Measurements from ENCODE around the gene HRAS.
A peak's percentile ranks its signal among the peaks of the same experiment; 100 is the strongest.

Gene HRAS

DNA sequence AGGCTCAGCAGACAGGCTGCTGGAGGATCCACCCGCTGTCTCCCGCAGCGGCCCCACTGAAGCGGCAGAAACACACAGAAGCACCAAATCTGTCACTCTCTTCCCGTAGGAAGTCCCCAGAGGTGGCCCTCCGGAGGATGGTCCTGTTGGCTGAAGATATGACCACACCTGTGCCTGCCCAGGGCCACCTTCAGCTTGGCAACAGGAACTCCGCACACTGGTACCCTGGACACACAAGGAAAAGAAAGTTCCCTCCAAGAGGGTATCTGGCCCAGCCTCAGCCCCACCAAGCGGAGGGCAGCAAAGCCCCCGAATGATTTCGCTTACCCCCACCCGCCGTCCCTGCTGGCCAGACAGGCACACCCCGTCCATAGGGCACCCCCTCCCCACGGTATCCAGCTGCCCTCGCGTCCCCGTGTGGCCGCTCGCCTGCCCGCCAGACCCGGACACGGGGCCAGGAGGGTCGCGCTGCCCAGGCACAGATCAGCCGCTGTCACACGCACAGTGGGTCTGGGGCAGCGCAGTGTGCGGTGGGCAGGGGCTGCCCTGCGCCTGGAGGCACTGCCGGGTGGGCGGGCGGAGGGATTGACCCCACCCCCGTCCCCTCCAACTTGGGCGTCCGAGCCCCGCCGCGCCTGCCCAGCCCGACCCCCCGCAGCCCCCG lies 32.4 kb upstream of the HRAS start:
- DNase-seq (ENCODE audit: low spot score): no peak

DNA sequence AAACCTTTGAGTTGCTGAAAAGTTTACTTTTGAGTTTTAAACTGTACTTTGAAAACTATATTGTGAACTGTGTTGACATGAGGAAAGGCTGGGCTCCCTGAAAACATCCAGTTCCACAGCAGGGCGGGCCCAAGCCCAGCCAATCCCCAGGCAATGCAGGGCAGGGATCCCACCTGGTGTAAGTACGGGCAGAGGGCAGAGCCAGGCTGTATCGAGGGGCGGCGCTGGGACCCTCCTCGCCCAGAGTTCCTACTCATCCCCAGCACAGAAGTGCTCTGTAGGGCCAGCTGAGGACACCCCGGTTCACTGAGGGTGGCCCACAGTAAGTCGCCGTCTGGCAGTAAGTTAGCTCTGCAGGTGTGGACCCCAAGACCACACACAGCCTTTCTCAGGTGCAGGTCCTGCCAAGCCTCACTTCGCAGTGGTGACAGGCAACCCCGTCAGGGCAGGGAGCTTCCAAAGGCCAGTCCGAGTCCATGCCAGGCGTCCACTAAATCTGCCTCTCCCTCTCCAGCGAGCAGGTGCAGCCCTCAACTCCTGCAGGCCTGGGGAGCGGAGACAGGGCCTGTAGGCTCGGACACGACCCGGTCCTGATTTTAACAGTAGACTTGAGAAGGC lies 31.7 kb upstream of the HRAS start:
- DNase-seq (ENCODE audit: low spot score): no peak

- DNase-seq (ENCODE audit: low spot score): no peak
Measured at GRCh38 chr11:565921-566509, 30.6 kb upstream of the HRAS start.

GRCh38 chr11:563812-564578 lies 28.6 kb upstream of the HRAS start:
- DNase-seq (ENCODE audit: low spot score): no peak

DNA sequence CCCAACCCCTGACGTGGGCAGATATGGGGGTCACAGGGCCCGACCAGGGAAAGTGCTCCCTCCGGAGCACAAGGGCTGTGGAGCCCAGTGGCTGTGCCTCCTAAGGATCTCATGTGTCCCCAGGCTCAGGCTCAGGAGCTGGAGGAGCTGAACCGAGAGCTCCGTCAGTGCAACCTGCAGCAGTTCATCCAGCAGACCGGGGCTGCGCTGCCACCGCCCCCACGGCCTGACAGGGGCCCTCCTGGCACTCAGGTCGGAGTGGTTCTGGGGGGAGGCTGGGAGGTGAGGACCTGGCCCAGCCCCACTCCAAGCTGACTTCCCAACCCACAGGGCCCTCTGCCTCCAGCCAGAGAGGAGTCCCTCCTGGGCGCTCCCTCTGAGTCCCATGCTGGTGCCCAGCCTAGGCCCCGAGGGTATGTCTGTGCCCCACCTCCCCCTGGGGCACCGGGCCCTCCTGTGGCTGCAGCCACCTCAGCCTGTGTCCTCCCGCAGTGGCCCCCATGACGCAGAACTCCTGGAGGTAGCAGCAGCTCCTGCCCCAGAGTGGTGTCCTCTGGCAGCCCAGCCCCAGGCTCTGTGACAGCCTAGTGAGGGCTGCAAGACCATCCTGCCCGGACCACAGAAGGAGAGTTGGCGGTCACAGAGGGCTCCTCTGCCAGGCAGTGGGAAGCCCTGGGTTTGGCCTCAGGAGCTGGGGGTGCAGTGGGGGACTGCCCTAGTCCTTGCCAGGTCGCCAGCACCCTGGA lies 27.9 kb upstream of the HRAS start:
- no peak for DNase-seq (ENCODE audit: low spot score)

DNA sequence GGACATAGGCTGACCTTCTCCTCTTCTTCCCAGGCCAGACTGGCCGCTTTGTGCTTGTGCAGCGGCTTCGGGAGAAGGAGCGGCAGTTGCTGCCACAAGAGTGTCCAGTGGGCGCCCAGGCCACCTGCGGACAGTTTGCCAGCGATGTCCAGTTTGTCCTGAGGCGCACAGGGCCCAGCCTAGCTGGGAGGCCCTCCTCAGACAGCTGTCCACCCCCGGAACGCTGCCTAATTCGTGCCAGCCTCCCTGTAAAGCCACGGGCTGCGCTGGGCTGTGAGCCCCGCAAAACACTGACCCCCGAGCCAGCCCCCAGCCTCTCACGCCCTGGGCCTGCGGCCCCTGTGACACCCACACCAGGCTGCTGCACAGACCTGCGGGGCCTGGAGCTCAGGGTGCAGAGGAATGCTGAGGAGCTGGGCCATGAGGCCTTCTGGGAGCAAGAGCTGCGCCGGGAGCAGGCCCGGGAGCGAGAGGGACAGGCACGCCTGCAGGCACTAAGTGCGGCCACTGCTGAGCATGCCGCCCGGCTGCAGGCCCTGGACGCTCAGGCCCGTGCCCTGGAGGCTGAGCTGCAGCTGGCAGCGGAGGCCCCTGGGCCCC lies 26.8 kb upstream of the HRAS start:
- DNase-seq (ENCODE audit: low spot score): no peak

DNA sequence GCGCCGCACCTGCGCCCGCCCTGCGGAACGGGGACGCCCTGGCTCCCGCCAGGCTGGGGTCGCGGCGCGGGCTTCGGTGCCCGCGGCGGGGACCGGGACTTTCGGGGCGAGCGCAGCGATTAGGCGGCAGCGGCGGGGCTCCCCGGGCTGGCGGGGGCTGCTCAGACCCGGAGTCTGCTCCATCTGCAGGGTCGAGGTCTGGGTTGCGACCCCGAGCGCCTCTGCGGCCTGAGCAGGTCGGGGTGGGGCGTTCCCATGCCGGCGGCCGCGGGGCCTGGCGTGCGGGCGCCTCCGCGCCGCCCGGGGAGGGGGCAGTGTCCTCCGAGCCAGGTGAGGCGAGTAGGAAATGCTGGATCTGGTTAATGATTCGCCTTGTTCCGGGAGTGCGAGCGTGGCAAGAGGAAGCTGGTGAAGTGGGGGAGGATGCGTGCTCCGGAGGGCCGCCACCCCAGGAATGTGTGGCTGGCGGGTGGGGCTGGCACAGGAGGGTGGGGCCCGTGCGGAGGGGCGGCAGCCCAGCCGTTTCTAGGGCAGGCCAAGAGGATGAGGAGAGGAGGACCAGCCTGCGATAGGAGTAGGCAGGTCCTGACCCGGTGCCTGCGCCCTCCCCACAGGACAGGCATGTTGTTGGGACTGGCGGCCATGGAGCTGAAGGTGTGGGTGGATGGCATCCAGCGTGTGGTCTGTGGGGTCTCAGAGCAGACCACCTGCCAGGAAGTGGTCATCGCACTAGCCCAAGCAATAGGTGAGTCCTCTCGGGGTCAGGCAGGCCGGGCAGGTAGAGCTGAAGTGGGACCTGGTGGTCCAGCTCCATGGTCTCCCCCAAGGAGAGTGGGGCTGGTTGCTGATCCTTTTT lies 26.0 kb upstream of the HRAS start:
- DNase-seq (ENCODE audit: low spot score): no peak

GRCh38 chr11:560305-561147 lies 25.1 kb upstream of the HRAS start, which contains the start of the genes LMNTD2 and RASSF7:
LMNTD2 (minus strand) TSS chr11:560738; CDS start chr11:560716, 22 bp downstream.
RASSF7 (plus strand) TSS chr11:560970; CDS start chr11:561769, 799 bp downstream.
- DNase-seq (ENCODE audit: low spot score): peak; percentile 84

GRCh38 chr11:559712-560304 lies 24.4 kb upstream of the HRAS start:
- DNase-seq (ENCODE audit: low spot score): no peak

GRCh38 chr11:559020-559620 lies 23.7 kb upstream of the HRAS start:
- no peak for DNase-seq (ENCODE audit: low spot score)

DNA sequence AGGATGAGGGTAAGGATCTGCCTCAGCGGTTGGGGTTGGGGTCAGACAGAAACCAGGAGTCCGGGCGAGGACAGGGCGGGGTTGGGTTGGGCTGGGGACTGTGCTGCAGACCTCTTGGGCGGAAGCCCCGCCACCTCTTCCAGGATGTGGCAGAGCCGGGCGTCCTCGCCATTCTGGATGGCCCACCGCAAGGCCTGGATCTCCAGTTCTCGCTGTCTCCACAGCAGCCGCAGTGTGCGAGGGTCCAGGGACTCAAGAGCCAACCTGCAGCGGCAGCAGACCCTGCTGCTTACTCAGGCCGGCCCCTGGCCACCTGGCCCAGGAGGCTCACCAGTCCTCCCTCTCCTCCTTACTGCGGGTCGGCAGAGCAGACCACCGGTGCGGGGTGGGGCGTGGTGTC lies 23.1 kb upstream of the HRAS start:
- no peak for DNase-seq (ENCODE audit: low spot score)

DNA sequence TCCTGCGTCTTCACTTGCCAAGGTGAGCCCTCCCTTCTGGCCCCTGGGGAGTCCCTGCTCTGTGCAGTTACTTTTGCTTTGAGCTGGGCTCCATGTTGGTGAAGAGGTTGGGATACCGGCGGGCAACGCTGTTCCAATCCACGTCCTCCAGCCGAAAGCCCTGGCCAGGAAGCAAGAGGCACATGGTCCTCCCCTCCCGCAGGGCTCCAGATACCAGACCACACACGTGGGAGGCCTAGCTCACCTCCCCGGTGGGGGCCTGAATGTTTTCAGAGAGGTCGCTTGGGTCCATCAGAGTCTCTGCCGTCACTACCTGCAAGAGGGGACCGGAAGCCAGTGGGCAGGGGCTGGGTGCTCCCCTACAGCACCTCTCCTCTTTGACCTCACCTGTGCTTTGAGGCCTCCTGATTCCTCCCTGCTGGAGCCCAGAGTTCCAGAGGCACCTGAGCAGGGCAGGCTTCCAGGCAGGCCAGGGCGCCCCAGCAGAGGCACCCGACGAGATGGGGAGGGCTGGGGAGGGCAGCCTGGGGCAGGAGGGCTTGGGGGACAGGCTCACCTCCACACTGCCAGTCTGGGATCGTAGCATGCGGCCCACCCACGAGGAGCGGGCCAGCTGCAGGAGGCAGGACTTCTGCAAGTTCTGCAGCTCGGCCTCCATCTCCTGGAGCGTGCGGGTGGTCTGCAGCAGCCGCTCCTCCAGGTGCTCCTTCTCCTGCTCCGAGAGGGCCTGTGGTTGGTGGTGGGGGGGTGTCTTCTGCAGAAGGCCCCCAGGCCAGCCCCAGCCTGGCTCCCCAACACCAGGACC lies 22.2 kb upstream of the HRAS start:
- no peak for DNase-seq (ENCODE audit: low spot score)

DNA sequence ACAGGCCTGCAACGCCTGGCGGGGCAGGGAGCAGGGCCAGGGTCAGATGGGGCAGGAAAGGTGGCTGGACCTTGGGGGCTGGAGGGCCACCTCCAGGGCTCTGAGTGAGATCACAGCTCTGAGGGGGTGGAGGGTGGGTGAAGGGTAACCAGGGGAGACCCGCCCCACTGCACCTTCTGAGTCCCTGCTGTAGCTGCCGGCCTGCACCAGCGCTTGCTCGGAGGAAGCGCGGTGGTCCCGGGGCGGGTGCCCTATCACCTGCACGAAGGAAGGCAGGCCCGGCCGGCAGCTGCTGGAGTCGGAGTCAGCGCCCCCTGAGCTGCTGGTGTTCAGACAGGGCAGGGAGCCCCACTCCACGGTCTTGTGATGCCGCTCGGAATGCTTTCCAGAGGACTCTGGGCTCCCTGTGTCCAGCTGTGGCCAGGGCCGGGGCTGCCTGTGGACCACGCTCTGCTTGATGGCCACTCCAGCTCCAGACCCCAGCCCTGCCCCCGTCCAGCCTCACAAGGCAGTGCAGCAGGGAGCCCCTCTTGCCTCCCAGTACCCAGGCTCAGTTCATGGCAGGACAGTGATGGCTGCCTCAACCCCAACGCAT lies 21.4 kb upstream of the HRAS start:
- DNase-seq (ENCODE audit: low spot score): no peak

DNA sequence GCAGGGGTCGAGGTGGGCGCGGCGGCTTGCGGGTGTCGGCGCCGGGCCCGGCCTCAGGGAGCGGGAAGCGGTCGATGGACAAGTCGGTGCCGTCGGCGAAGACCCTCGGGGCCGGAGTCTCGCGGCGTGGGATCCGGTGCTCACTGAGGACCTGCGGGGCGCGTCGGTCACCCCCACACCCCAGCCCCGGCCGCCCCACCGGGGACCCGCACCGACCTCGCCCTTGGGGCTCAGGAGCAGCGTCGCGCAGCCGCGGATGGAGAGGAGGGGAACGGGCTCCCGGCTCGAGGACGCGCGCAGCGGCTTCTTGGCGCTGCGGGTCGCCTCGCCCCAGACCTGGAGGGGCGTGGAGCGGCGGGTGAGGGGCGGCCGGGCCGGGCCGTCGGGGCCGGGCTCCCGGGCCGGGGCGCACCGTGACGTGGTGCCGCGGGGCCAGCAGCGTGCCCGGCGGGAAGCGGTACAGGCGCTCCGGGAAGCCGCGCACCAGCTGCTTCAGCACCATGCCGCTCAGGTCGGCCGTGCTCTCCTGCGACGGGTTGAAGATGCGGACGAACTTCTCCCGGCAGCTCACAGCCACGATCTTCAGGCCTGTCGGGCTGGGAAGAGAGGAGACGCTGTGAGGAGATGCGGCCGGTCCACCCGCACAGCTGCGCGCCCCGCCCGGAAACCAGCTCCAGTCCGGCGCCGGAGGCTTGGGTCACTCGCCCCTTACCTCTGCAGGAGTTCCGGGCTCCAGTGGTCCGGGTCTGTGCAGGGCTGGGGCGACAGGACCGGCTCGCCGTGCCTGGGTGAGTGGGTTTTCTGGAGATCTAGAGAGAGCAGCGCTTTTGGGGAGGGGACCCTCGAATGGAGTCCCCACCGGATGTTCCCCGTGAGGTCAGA lies 20.6 kb upstream of the HRAS start:
- DNase-seq (ENCODE audit: low spot score): no peak

DNA sequence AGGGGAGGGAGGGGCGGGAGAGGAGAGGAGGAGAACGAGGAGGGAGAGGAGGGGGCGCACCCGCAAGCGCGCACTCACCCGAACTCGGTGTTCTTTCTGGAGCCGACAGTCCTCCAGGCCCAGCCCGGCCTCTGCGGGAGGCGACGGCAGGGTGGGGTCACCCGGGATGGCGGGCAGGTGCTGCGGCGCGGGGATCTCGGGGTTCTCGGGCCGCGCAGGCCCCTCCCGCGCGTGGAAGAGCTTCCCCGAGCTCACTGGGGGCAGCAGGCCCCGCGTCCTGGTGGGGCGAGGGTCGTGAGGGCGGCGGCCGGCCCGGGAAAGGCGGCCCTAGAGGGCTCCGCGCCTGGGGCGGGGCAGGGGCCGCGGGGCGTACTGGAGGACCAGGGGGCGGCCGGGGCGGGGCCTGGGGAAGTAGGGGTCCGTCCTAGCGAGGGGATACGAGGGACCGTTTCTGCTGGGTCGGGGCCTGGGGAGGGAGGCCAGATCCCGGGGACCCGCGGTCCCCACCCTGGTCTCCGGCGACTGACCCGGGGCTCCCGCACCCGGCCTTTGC lies 19.9 kb upstream of the HRAS start:
- no peak for DNase-seq (ENCODE audit: low spot score)

Data from SK-N-DZ (cell line).